ENCODE results near the gene RAB24. TPM values are rescaled to one million over a fixed set of nuclear protein-coding genes. Genes with fewer than 3 reads are reported as not detected.

Gene RAB24
- total and polyA plus RNA-seq, 7 donors: 22.3 to 64.6 (median 33.6) TPM

DNA sequence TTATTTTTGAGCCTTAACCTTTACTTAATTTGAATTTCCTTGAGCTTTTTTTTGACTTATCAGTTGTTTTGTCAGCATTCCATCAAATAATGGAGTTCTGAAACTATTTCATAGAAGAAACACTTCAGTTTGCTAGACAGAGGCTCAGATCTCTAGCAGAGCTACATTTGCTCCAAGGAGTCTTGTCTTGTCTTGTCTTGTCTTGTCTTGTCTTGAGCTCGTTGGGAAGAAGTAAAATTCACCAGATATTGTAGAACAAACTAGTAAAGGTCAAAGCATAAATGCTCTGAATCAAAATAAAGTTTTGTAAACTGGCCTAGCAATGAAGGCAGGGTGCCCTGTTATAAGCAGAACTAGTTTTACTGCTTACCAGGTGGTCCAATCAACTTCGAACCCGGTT lies 33.5 kb downstream of the RAB24 start:
- H3K4me3 ChIP-seq: no peak overlapping the region
- peaks cover 12 to 95% (median 32%) of the 10 kb centered on the region in 4 donors for H3K36me3 ChIP-seq
- intact Hi-C loops (cut with DNase I): no loop called here
- H3K27ac ChIP-seq: no peak overlapping the region
- DNase-seq: no peak
- H3K4me1 ChIP-seq: peaks cover 0 to 6% (median 3%) of the 10 kb centered on the region in 4 donors
- no peaks in the 10 kb centered on the region for H3K9me3 ChIP-seq
- WGBS, 2 donors: 87 to 93% methylated on average over 3 of the region's 3 CpGs
- TF ChIP-seq POLR2A (IDR thresholded peaks at IDR 0.05) (no peak), POLR2AphosphoS5 (IDR thresholded peaks at IDR 0.05) (no peak), EP300 (IDR thresholded peaks at IDR 0.05) (no peak)
- TF ChIP-seq, protein P1, sequence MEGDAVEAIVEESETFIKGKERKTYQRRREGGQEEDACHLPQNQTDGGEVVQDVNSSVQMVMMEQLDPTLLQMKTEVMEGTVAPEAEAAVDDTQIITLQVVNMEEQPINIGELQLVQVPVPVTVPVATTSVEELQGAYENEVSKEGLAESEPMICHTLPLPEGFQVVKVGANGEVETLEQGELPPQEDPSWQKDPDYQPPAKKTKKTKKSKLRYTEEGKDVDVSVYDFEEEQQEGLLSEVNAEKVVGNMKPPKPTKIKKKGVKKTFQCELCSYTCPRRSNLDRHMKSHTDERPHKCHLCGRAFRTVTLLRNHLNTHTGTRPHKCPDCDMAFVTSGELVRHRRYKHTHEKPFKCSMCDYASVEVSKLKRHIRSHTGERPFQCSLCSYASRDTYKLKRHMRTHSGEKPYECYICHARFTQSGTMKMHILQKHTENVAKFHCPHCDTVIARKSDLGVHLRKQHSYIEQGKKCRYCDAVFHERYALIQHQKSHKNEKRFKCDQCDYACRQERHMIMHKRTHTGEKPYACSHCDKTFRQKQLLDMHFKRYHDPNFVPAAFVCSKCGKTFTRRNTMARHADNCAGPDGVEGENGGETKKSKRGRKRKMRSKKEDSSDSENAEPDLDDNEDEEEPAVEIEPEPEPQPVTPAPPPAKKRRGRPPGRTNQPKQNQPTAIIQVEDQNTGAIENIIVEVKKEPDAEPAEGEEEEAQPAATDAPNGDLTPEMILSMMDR (IDR thresholded peaks at IDR 0.05): no peak
- H3K27me3 ChIP-seq: no peaks in the 10 kb centered on the region

DNA sequence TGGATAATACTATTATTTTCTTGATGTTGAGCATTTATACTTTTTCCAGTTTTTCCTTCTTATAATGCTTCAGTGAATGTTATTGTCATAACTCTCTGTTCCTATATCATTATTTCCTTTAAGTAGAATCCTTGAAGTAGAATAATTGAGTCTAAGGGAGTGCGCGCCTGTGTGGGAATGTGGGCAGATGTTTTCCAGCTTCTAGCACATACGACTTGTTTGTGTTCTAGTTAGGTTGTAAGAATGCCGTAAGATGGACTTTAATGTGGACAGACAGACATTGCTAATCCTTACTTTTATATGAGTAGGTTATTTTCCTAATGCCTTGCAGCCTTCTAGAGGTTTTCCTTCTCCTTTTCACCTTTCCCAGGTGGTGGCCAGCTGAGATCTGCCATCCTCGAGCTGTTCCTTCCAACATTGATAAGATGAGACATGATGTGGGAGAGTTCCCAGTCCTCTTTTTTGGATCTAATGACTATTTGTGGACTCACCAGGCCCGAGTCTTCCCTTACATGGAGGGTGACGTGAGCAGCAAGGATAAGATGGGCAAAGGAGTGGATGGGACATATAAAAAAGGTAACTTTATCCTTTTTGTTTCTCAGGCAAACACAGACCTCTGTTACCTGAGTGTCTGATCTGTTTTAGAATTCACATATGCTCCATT lies 34.2 kb downstream of the RAB24 start:
- WGBS, 2 donors: 96 to 97% methylated on average over 7 of the region's 7 CpGs
- DNase-seq: no peak
- Histone ChIP-seq H3K27me3 (no peaks in the 10 kb centered on the region), H3K27ac (no peak overlapping the region), H3K9me3 (no peaks in the 10 kb centered on the region), H3K4me3 (no peak overlapping the region), H3K36me3 (peaks cover 8 to 95% (median 29%) of the 10 kb centered on the region in 4 donors), H3K4me1 (peaks cover 0 to 10% (median 5%) of the 10 kb centered on the region in 4 donors)
- intact Hi-C loops (cut with DNase I): no loop called here
- TF ChIP-seq, protein P1 (IDR thresholded peaks at IDR 0.05): no peak
- TF ChIP-seq EP300 (IDR thresholded peaks at IDR 0.05): no peak
- TF ChIP-seq POLR2A (IDR thresholded peaks at IDR 0.05): no peak

DNA sequence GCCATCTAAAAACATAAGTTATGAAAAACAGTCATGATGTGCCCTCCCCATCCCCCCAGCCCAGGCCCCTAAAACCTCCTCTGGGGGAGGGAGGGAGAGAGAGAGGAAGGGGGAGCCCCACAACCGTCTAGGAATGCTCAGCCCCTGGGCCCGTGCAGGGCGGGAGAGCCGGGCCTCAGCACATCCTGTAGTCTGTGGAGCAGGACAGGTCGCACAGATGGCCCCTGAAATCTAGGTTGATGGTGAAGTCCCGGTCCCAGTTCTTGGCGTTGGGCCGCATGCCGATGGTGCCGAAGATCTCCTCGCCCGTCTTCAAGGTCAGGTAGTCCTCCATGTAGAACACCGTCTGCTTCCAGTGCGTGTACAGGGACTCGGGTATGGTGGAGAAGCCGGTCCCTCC lies 38.1 kb downstream of the RAB24 start:
- peaks cover 0 to 10% (median 5%) of the 10 kb centered on the region in 4 donors for H3K4me1 ChIP-seq
- WGBS, 2 donors: 94 to 96% methylated on average over 16 of the region's 16 CpGs
- no peak overlapping the region for H3K4me3 ChIP-seq
- no peak overlapping the region for H3K27ac ChIP-seq
- no peaks in the 10 kb centered on the region for H3K27me3 ChIP-seq
- intact Hi-C loops (cut with DNase I): no loop called here
- TF ChIP-seq, protein P1 (IDR thresholded peaks at IDR 0.05): no peak
- TF ChIP-seq POLR2AphosphoS5 (IDR thresholded peaks at IDR 0.05) (no peak), EP300 (IDR thresholded peaks at IDR 0.05) (no peak), POLR2A (IDR thresholded peaks at IDR 0.05) (no peak)
- H3K36me3 ChIP-seq: peaks cover 0 to 92% (median 29%) of the 10 kb centered on the region in 4 donors
- H3K9me3 ChIP-seq: no peaks in the 10 kb centered on the region
- DNase-seq: no peak

DNA sequence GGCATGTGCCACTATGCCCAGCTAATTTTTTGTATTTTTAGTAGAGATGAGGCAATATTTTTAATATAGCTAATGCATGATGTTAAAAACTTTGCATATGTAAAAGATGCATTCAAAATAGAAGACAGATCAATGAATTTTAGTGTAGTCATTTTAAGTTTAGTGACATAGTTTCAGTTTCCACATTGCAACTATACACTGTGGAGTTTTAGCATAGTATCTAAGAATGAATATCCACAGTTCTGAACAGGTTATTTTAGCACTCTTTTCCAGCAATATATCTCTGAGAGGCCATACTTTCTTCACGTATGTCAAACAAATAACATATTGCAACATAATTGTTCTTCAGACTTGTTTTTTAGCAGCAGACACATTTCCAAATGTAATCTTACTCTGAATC lies 39.3 kb downstream of the RAB24 start:
- 92 to 95% methylated on average over 1 of the region's 1 CpG for WGBS, 2 donors
- Histone ChIP-seq H3K27ac (no peak overlapping the region), H3K4me1 (peaks cover 0 to 10% (median 5%) of the 10 kb centered on the region in 4 donors), H3K4me3 (no peak overlapping the region), H3K27me3 (no peaks in the 10 kb centered on the region), H3K9me3 (no peaks in the 10 kb centered on the region), H3K36me3 (peaks cover 0 to 92% (median 29%) of the 10 kb centered on the region in 4 donors)
- TF ChIP-seq POLR2AphosphoS5 (IDR thresholded peaks at IDR 0.05): no peak
- no peak for TF ChIP-seq EP300 (IDR thresholded peaks at IDR 0.05)
- TF ChIP-seq POLR2A (IDR thresholded peaks at IDR 0.05): no peak
- intact Hi-C loops (cut with DNase I): no loop called here
- DNase-seq: no peak

DNA sequence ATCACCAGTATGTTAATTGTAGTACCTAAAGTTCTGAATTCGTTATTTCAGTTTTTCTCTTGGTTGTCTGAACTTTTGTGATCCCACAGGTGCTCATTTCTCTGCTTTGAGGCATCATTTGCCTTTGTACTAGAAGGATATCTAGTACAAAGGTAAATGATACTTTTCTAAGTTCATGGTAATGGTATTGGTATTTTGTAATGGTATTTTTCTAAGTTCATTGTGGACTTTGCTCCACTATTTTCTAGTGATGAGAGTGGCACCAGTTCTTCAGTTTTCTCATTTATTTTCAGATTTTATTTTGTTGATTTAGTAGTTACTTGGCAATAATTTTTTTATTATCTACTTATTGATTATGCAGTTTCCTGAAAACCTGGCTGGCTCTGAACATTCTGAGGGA lies 42.0 kb downstream of the RAB24 start:
- H3K4me3 ChIP-seq: no peak overlapping the region
- no peak overlapping the region for H3K27ac ChIP-seq
- WGBS, 2 donors: 80 to 93% methylated on average over 1 of the region's 1 CpG
- H3K4me1 ChIP-seq: peaks cover 0 to 10% (median 5%) of the 10 kb centered on the region in 4 donors
- no peak for DNase-seq
- intact Hi-C loops (cut with DNase I): no loop called here
- H3K27me3 ChIP-seq: no peaks in the 10 kb centered on the region
- TF ChIP-seq, protein P1 (IDR thresholded peaks at IDR 0.05): no peak
- TF ChIP-seq POLR2AphosphoS5 (IDR thresholded peaks at IDR 0.05) (no peak), EP300 (IDR thresholded peaks at IDR 0.05) (no peak), POLR2A (IDR thresholded peaks at IDR 0.05) (no peak)
- peaks cover 0 to 88% (median 24%) of the 10 kb centered on the region in 4 donors for H3K36me3 ChIP-seq
- H3K9me3 ChIP-seq: no peaks in the 10 kb centered on the region
